B cell (primary cell): ENCODE measurements around the gene CCDC136.

Experiments used
- CTCF ChIP-seq: fragments of 200-600 bp; IDR thresholded peaks from one replicate; pipeline ENCODE4 v1.8.0; 2022; ENCODE audit warnings: antibody characterized with exemption, mild to moderate bottlenecking
- EZH2 ChIP-seq: IDR thresholded peaks from 2 replicates; pipeline ENCODE4 v1.6.1; 2012; ENCODE audit warnings: borderline replicate concordance, low read depth, mild to moderate bottlenecking, moderate library complexity, low read length; ENCODE audit not compliant: insufficient read depth, poor library complexity, severe bottlenecking

GRCh38 chr7:128833946-128834325, 42.2 kb downstream of the CCDC136 start:
- TF ChIP-seq CTCF (no peak), EZH2 (no peak)
